Measurements from ENCODE around the gene DNAJC28. TPM values are rescaled to one million over a fixed set of nuclear protein-coding genes. Genes with fewer than 3 reads are reported as not detected.
A peak's percentile ranks its signal among the peaks of the same experiment; 100 is the strongest.

The DNAJC28 gene
- total and polyA plus RNA-seq, 9 of the 15 experiments (the other 6 are each of a cell fraction or from before 2014, with no cell fraction given), result 0.68 to 2.5 (median 1.1) TPM

DNA sequence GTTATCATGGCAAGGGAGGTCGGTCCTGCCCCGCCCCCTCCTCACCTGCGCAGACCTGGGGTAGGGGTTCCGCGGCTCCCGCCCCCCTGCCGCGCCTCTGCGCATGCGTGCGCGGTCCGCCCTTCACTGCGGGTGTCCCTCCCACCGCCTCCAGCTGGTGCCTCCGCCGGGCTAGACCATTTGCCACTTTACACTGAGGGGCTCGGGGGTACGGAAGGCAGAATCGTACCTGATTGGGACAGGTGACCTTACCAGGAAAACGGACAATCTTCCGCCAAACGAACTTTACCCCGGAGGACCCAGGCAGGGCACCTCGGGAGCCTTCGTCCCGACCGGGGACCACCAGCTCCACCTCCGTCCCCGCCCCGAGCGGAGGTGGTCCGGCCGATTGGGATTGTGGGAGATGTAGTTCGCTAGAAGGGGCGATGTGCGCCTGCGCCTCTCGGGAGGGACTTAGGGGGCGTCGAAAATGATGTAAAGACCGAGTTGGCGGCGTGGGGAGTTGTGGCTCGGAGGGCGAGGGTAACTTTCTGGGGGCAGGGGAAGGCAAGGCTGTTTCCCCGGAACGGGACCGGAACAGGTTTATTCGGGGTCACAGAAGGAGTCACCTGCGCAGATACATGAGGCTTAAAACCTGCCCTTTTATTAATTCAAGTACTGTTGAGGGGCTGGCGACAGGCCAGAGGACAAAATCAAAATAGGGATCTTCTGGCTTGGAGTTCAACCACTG, at the start of gene DNAJC28 (continued):
- TF ChIP-seq GATAD2B (IDR thresholded peaks at IDR 0.05; ENCODE audit: borderline replicate concordance) (no peak; the same call in 1 of the 2 replicates), POLR2AphosphoS2 (IDR thresholded peaks at IDR 0.05; ENCODE audit: low read length) (no peak), MAFF (IDR thresholded peaks at IDR 0.05; ENCODE audit: low read length) (peak; percentile 26; the same call in 1 of the 2 replicates), ZKSCAN1 (IDR thresholded peaks at IDR 0.05; ENCODE audit: low read depth, low read length) (0 out of 2 replicates have a peak, but pooled peaks have one; percentile 22), ARID2 (IDR thresholded peaks at IDR 0.05) (no peak), TAL1 (IDR thresholded peaks at IDR 0.05) (0 out of 2 replicates have a peak, but pooled peaks have one; percentile 4), POLR2A (conservative IDR thresholded peaks at IDR 0.05) (peak; percentile 85), MIER1 (IDR thresholded peaks at IDR 0.05; ENCODE audit: low read depth) (no peak), ZNF445 (CRISPR knock-in tag; IDR thresholded peaks at IDR 0.05; ENCODE audit: low read depth) (no peak), NBN (IDR thresholded peaks at IDR 0.05; ENCODE audit: low read depth) (peak; percentile 92), FOS (IDR thresholded peaks at IDR 0.05; ENCODE audit: extremely low read depth, insufficient read length) (no peak), CBX5 (IDR thresholded peaks at IDR 0.05; ENCODE audit: borderline replicate concordance, low read depth) (no peak), FUS (optimal IDR thresholded peaks at IDR 0.05; ENCODE audit: low read depth, low read length) (no peak), CBX3 (IDR thresholded peaks at IDR 0.05; ENCODE audit: borderline replicate concordance in 1 of 2, low read length in 2 of 2) (0 out of 3 replicates have a peak, but pooled peaks of 1 of the 2 experiments have one; percentile 33), ELF4 (CRISPR knock-in tag; IDR thresholded peaks at IDR 0.05) (peak; percentile 59; the same call in 1 of the 2 replicates), RFX7 (CRISPR knock-in tag; IDR thresholded peaks at IDR 0.05) (no peak)
- TF ChIP-seq, protein P1, sequence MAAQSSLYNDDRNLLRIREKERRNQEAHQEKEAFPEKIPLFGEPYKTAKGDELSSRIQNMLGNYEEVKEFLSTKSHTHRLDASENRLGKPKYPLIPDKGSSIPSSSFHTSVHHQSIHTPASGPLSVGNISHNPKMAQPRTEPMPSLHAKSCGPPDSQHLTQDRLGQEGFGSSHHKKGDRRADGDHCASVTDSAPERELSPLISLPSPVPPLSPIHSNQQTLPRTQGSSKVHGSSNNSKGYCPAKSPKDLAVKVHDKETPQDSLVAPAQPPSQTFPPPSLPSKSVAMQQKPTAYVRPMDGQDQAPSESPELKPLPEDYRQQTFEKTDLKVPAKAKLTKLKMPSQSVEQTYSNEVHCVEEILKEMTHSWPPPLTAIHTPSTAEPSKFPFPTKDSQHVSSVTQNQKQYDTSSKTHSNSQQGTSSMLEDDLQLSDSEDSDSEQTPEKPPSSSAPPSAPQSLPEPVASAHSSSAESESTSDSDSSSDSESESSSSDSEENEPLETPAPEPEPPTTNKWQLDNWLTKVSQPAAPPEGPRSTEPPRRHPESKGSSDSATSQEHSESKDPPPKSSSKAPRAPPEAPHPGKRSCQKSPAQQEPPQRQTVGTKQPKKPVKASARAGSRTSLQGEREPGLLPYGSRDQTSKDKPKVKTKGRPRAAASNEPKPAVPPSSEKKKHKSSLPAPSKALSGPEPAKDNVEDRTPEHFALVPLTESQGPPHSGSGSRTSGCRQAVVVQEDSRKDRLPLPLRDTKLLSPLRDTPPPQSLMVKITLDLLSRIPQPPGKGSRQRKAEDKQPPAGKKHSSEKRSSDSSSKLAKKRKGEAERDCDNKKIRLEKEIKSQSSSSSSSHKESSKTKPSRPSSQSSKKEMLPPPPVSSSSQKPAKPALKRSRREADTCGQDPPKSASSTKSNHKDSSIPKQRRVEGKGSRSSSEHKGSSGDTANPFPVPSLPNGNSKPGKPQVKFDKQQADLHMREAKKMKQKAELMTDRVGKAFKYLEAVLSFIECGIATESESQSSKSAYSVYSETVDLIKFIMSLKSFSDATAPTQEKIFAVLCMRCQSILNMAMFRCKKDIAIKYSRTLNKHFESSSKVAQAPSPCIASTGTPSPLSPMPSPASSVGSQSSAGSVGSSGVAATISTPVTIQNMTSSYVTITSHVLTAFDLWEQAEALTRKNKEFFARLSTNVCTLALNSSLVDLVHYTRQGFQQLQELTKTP (IDR thresholded peaks at IDR 0.05; ENCODE audit: low read depth in 1 of 2, partially characterized antibody in 2 of 2), result peak; percentile 74 to 89
- TF ChIP-seq, protein P2, sequence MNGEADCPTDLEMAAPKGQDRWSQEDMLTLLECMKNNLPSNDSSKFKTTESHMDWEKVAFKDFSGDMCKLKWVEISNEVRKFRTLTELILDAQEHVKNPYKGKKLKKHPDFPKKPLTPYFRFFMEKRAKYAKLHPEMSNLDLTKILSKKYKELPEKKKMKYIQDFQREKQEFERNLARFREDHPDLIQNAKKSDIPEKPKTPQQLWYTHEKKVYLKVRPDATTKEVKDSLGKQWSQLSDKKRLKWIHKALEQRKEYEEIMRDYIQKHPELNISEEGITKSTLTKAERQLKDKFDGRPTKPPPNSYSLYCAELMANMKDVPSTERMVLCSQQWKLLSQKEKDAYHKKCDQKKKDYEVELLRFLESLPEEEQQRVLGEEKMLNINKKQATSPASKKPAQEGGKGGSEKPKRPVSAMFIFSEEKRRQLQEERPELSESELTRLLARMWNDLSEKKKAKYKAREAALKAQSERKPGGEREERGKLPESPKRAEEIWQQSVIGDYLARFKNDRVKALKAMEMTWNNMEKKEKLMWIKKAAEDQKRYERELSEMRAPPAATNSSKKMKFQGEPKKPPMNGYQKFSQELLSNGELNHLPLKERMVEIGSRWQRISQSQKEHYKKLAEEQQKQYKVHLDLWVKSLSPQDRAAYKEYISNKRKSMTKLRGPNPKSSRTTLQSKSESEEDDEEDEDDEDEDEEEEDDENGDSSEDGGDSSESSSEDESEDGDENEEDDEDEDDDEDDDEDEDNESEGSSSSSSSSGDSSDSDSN (IDR thresholded peaks at IDR 0.05; ENCODE audit: borderline replicate concordance in 1 of 2, low read depth in 2 of 2, low read length in 2 of 2), result no peak
- TF ChIP-seq, protein P3, sequence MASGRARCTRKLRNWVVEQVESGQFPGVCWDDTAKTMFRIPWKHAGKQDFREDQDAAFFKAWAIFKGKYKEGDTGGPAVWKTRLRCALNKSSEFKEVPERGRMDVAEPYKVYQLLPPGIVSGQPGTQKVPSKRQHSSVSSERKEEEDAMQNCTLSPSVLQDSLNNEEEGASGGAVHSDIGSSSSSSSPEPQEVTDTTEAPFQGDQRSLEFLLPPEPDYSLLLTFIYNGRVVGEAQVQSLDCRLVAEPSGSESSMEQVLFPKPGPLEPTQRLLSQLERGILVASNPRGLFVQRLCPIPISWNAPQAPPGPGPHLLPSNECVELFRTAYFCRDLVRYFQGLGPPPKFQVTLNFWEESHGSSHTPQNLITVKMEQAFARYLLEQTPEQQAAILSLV (tag; IDR thresholded peaks at IDR 0.05), result 0 out of 2 replicates have a peak, but pooled peaks have one; percentile 14
- TF ChIP-seq, protein P4, sequence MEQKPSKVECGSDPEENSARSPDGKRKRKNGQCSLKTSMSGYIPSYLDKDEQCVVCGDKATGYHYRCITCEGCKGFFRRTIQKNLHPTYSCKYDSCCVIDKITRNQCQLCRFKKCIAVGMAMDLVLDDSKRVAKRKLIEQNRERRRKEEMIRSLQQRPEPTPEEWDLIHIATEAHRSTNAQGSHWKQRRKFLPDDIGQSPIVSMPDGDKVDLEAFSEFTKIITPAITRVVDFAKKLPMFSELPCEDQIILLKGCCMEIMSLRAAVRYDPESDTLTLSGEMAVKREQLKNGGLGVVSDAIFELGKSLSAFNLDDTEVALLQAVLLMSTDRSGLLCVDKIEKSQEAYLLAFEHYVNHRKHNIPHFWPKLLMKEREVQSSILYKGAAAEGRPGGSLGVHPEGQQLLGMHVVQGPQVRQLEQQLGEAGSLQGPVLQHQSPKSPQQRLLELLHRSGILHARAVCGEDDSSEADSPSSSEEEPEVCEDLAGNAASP (IDR thresholded peaks at IDR 0.05), result no peak

Measured in K562 (cell line).